Measurements from ENCODE around the gene CBLN3. TPM values are rescaled to one million over a fixed set of nuclear protein-coding genes. Genes with fewer than 3 reads are reported as not detected.
A peak's percentile ranks its signal among the peaks of the same experiment; 100 is the strongest.

CBLN3 gene
- total and polyA plus RNA-seq, 11 donors, result 0.38 to 4.9 (median 0.80) TPM

- 33 to 47% (median 41%) methylated on average over 5 of the region's 5 CpGs for WGBS, 4 donors
- ATAC-seq, result peak; percentile 21 to 77 (median 49)
- peak in 1 of 5 donors; percentile 54 for DNase-seq
- peaks cover 0 to 97% (median 86%) of the 10 kb centered on the region in 9 donors for H3K36me3 ChIP-seq
- H3K4me1 ChIP-seq, result peaks cover 1 to 83% (median 58%) of the 10 kb centered on the region in 12 donors
- H3K27ac ChIP-seq, result peak overlapping the region; percentile 51 to 81 (median 67)
- no peaks in the 10 kb centered on the region for H3K9me3 ChIP-seq
- no peak overlapping the region for H3K4me3 ChIP-seq
- no peaks in the 10 kb centered on the region for H3K27me3 ChIP-seq
- no peak for TF ChIP-seq POLR2A (IDR thresholded peaks at IDR 0.05)
- TF ChIP-seq CTCF (IDR thresholded peaks at IDR 0.05), result peak; percentile 66 to 89 (median 80)
- intact Hi-C loops (cut with DNase I), result loop anchor here (1.0 to 10.0 kb wide), 8 partner anchors 76 to 204 kb away; partner anchors contain the start of genes TINF2 (in 6 of the 10), GMPR2 (in 1 of the 10), LTB4R (in 1 of the 10) and LTB4R2 (in 1 of the 10)
Observed at GRCh38 chr14:24436355-24437019, 7.0 kb upstream of the CBLN3 start.

GRCh38 chr14:24435998-24436354 is 6.5 kb upstream of the CBLN3 start:
- Histone ChIP-seq H3K4me1 (peaks cover 3 to 83% (median 58%) of the 10 kb centered on the region in 12 donors), H3K27me3 (no peaks in the 10 kb centered on the region), H3K4me3 (no peak overlapping the region), H3K27ac (peak overlapping the region; percentile 4 to 81 (median 66)), H3K9me3 (no peaks in the 10 kb centered on the region), H3K36me3 (peaks cover 0 to 92% (median 85%) of the 10 kb centered on the region in 9 donors)
- WGBS, 4 donors, result 55 to 63% (median 59%) methylated on average over 6 of the region's 6 CpGs
- TF ChIP-seq POLR2A (IDR thresholded peaks at IDR 0.05) (no peak), CTCF (IDR thresholded peaks at IDR 0.05) (no peak)
- intact Hi-C loops (cut with DNase I), result loop anchor here (1.0 to 10.0 kb wide), 8 partner anchors 75 to 204 kb away; partner anchors contain the start of genes TINF2 (in 6 of the 10), GMPR2 (in 1 of the 10), LTB4R (in 1 of the 10) and LTB4R2 (in 1 of the 10)
- ATAC-seq (no peak), DNase-seq (no peak)

- Histone ChIP-seq H3K9me3 (no peaks in the 10 kb centered on the region), H3K27me3 (no peaks in the 10 kb centered on the region), H3K4me1 (peaks cover 3 to 82% (median 56%) of the 10 kb centered on the region in 12 donors), H3K4me3 (no peak overlapping the region), H3K36me3 (peaks cover 0 to 85% (median 78%) of the 10 kb centered on the region in 9 donors), H3K27ac (peak overlapping the region in 3 of 12 donors; percentile 15 to 73 (median 56))
- intact Hi-C loops (cut with DNase I), result loop anchor here in 8 of 10 donors (5.0 to 10.0 kb wide), 5 partner anchors 103 to 203 kb away; partner anchors contain the start of genes TINF2 (in 5 of the 8), GMPR2 (in 1 of the 8), LTB4R (in 1 of the 8) and LTB4R2 (in 1 of the 8)
- ATAC-seq (no peak), DNase-seq (no peak)
- WGBS, 4 donors, result 71 to 89% (median 86%) methylated on average over 2 of the region's 2 CpGs
- no peak for TF ChIP-seq POLR2A (IDR thresholded peaks at IDR 0.05)
- no peak for TF ChIP-seq CTCF (IDR thresholded peaks at IDR 0.05)
Observed at GRCh38 chr14:24435192-24435810, 5.8 kb upstream of the CBLN3 start.

GRCh38 chr14:24434676-24435075 is 5.2 kb upstream of the CBLN3 start:
- ATAC-seq (no peak), DNase-seq (no peak)
- 81 to 97% (median 88%) methylated on average over 3 of the region's 3 CpGs for WGBS, 4 donors
- peaks cover 3 to 76% (median 51%) of the 10 kb centered on the region in 12 donors for H3K4me1 ChIP-seq
- H3K9me3 ChIP-seq, result no peaks in the 10 kb centered on the region
- H3K4me3 ChIP-seq, result no peak overlapping the region
- peak overlapping the region in 1 of 12 donors; percentile 15 for H3K27ac ChIP-seq
- H3K36me3 ChIP-seq, result peaks cover 0 to 79% (median 72%) of the 10 kb centered on the region in 9 donors
- intact Hi-C loops (cut with DNase I), result loop anchor here in 8 of 10 donors (5.0 to 10.0 kb wide), 6 partner anchors 67 to 202 kb away; partner anchors contain the start of genes TINF2 (in 7 of the 8), NFATC4 (in 2 of the 8), GMPR2 (in 1 of the 8) and LTB4R (in 1 of the 8)
- no peak for TF ChIP-seq CTCF (IDR thresholded peaks at IDR 0.05)
- no peak for TF ChIP-seq POLR2A (IDR thresholded peaks at IDR 0.05)
- no peaks in the 10 kb centered on the region for H3K27me3 ChIP-seq
